ENCODE measurements around the gene LIMD2. TPM values are rescaled to one million over a fixed set of nuclear protein-coding genes. Genes with fewer than 3 reads are reported as not detected.

LIMD2 gene
- total and polyA plus RNA-seq, 2 donors (not counting 1 experiment from before 2014, with no cell fraction given), result 2.9 to 3.1 TPM

DNA sequence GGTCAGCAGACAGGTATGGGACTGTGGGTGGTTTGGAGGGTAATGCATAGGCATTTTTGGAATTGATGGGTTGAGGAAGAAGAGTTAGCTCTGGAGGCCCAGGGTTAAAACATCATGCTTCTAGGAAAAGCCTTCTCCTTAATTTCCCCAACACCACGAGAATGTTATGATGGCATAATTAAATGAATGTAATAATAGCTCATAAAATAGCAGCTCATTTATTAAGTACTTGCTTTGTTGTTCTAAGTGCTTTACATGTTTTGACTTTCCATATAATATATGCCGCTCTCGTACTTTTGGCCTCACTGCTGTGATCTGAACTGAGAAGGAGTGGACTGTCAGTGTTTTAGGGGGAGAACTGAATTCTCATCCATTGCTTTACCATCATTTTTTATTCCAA is 14.3 kb downstream of the LIMD2 start:
- H3K9me3 ChIP-seq (ENCODE audit: control insufficient read depth, insufficient read depth, low read depth, low read length), result no peaks in the 10 kb centered on the region
- no peak overlapping the region for H2AFZ ChIP-seq (ENCODE audit: low read length)
- no peak overlapping the region for H3K9ac ChIP-seq (ENCODE audit: insufficient read depth, low read length)
- peaks cover 5% of the 10 kb centered on the region for H3K36me3 ChIP-seq (ENCODE audit: control insufficient read depth, insufficient read depth, low read length)
- no peak overlapping the region for H3K4me2 ChIP-seq (ENCODE audit: extremely low read depth, insufficient read depth, low read length)
- H3K4me3 ChIP-seq (replicated peaks in 1 of 4; ENCODE audit: control extremely low read depth in 1 of 4, insufficient read depth in 1 of 4, low read depth in 3 of 4, low read length in 4 of 4), result no peak overlapping the region
- H3K79me2 ChIP-seq (ENCODE audit: control insufficient read depth, insufficient read depth, low read length), result no peaks in the 10 kb centered on the region
- no peaks in the 10 kb centered on the region for H3K4me1 ChIP-seq (ENCODE audit: control insufficient read depth, extremely low read depth, insufficient read depth, low read length)
- no peaks in the 10 kb centered on the region for H3K27me3 ChIP-seq (ENCODE audit: control insufficient read depth, insufficient read depth, low read length)
- TF ChIP-seq EZH2 (IDR thresholded peaks at IDR 0.05; ENCODE audit: low read length, missing control alignments), result no peak
- TF ChIP-seq, protein P1, sequence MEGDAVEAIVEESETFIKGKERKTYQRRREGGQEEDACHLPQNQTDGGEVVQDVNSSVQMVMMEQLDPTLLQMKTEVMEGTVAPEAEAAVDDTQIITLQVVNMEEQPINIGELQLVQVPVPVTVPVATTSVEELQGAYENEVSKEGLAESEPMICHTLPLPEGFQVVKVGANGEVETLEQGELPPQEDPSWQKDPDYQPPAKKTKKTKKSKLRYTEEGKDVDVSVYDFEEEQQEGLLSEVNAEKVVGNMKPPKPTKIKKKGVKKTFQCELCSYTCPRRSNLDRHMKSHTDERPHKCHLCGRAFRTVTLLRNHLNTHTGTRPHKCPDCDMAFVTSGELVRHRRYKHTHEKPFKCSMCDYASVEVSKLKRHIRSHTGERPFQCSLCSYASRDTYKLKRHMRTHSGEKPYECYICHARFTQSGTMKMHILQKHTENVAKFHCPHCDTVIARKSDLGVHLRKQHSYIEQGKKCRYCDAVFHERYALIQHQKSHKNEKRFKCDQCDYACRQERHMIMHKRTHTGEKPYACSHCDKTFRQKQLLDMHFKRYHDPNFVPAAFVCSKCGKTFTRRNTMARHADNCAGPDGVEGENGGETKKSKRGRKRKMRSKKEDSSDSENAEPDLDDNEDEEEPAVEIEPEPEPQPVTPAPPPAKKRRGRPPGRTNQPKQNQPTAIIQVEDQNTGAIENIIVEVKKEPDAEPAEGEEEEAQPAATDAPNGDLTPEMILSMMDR (conservative IDR thresholded peaks at IDR 0.05 in 1 of 2, IDR thresholded peaks at IDR 0.05 in 1 of 2; ENCODE audit: low read depth in 1 of 2, low read length in 2 of 2), result no peak
- no peak for DNase-seq (ENCODE audit: low read depth in 2 of 2)
- no peaks in the 10 kb centered on the region for H4K20me1 ChIP-seq (ENCODE audit: control insufficient read depth, extremely low read depth, insufficient read depth, low read length)
- no peak overlapping the region for H3K27ac ChIP-seq (ENCODE audit: insufficient read depth, low read length)

DNA sequence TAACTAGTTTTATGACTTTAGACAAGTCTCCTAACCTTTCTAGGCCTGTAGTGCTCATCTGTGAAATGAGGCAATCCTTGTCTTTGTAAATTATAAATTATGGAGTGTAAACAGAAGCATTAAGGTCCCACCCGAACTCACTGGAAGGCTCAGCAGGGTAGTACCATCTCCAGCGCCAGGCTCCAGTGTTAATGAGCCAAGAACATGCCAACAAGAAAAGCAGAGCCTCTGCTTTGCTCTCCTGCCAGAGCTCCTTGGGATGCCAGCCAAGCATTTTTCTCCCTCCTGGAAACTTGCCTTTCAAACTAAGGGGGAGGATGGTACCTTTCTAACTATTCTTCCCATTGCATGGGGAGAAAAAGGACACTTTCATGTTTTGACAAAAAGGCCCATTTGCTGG is 14.9 kb downstream of the LIMD2 start:
- H3K4me2 ChIP-seq (ENCODE audit: extremely low read depth, insufficient read depth, low read length), result no peak overlapping the region
- no peaks in the 10 kb centered on the region for H3K4me1 ChIP-seq (ENCODE audit: control insufficient read depth, extremely low read depth, insufficient read depth, low read length)
- H2AFZ ChIP-seq (ENCODE audit: low read length), result no peak overlapping the region
- TF ChIP-seq, protein P1 (conservative IDR thresholded peaks at IDR 0.05 in 1 of 2, IDR thresholded peaks at IDR 0.05 in 1 of 2; ENCODE audit: low read depth in 1 of 2, low read length in 2 of 2), result no peak
- TF ChIP-seq EZH2 (IDR thresholded peaks at IDR 0.05; ENCODE audit: low read length, missing control alignments), result no peak
- H3K27me3 ChIP-seq (ENCODE audit: control insufficient read depth, insufficient read depth, low read length), result no peaks in the 10 kb centered on the region
- peaks cover 2% of the 10 kb centered on the region for H3K36me3 ChIP-seq (ENCODE audit: control insufficient read depth, insufficient read depth, low read length)
- H3K4me3 ChIP-seq (replicated peaks in 1 of 4; ENCODE audit: control extremely low read depth in 1 of 4, insufficient read depth in 1 of 4, low read depth in 3 of 4, low read length in 4 of 4), result no peak overlapping the region
- no peaks in the 10 kb centered on the region for H4K20me1 ChIP-seq (ENCODE audit: control insufficient read depth, extremely low read depth, insufficient read depth, low read length)
- peak in 1 of 2 donors; percentile 13 for DNase-seq (ENCODE audit: low read depth in 2 of 2)
- no peak overlapping the region for H3K27ac ChIP-seq (ENCODE audit: insufficient read depth, low read length)
- no peaks in the 10 kb centered on the region for H3K79me2 ChIP-seq (ENCODE audit: control insufficient read depth, insufficient read depth, low read length)
- no peak overlapping the region for H3K9ac ChIP-seq (ENCODE audit: insufficient read depth, low read length)
- no peaks in the 10 kb centered on the region for H3K9me3 ChIP-seq (ENCODE audit: control insufficient read depth, insufficient read depth, low read depth, low read length)

DNA sequence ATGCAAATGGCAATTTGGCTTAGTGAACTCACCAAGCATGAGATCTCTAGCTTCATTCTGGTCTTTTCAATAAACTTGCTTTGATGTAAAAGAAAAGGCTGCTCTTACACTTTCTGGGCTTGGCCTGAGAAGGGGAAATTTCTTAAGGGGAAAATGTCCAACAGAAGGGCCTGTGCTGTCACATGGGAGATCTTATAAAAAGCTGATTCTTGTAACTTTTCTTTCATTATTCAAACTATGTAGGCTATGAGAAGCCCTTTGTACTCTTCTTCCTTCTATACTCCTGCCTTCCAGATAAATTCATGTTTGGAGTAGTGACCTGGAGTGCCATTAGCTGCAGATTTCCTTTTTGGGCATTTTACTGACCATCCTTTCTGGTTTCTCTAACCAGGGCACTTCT is 16.9 kb downstream of the LIMD2 start:
- TF ChIP-seq, protein P1 (conservative IDR thresholded peaks at IDR 0.05 in 1 of 2, IDR thresholded peaks at IDR 0.05 in 1 of 2; ENCODE audit: low read depth in 1 of 2, low read length in 2 of 2), result no peak
- TF ChIP-seq EZH2 (IDR thresholded peaks at IDR 0.05; ENCODE audit: low read length, missing control alignments), result no peak
- no peak overlapping the region for H2AFZ ChIP-seq (ENCODE audit: low read length)
- H3K27ac ChIP-seq (ENCODE audit: insufficient read depth, low read length), result no peak overlapping the region
- H3K4me1 ChIP-seq (ENCODE audit: control insufficient read depth, extremely low read depth, insufficient read depth, low read length), result no peaks in the 10 kb centered on the region
- H3K4me3 ChIP-seq (replicated peaks in 1 of 4; ENCODE audit: control extremely low read depth in 1 of 4, insufficient read depth in 1 of 4, low read depth in 3 of 4, low read length in 4 of 4), result no peak overlapping the region
- no peak for DNase-seq (ENCODE audit: low read depth in 2 of 2)
- no peaks in the 10 kb centered on the region for H3K36me3 ChIP-seq (ENCODE audit: control insufficient read depth, insufficient read depth, low read length)
- H3K79me2 ChIP-seq (ENCODE audit: control insufficient read depth, insufficient read depth, low read length), result no peaks in the 10 kb centered on the region
- H3K27me3 ChIP-seq (ENCODE audit: control insufficient read depth, insufficient read depth, low read length), result no peaks in the 10 kb centered on the region
- H4K20me1 ChIP-seq (ENCODE audit: control insufficient read depth, extremely low read depth, insufficient read depth, low read length), result no peaks in the 10 kb centered on the region
- H3K9ac ChIP-seq (ENCODE audit: insufficient read depth, low read length), result no peak overlapping the region
- H3K9me3 ChIP-seq (ENCODE audit: control insufficient read depth, insufficient read depth, low read depth, low read length), result no peaks in the 10 kb centered on the region
- no peak overlapping the region for H3K4me2 ChIP-seq (ENCODE audit: extremely low read depth, insufficient read depth, low read length)

Data from fibroblast of lung (primary cell).